SJSA1 (cell line): ENCODE measurements around the gene ADGRL4. TPM values are rescaled to one million over a fixed set of nuclear protein-coding genes. Genes with fewer than 3 reads are reported as not detected.

ENCODE experiments used
- DNase-seq, 2 experiments: peaks; one replicate each; pipeline ENCODE4 v3.0.0-alpha.2; 2015 to 2020; ENCODE audit warnings: low spot score in 2 of 2, low read depth in 1 of 2
- H3K27ac ChIP-seq: fragments of 250-450 bp; sonication (Bioruptor Pico); 2 replicates; pipeline ENCODE4 v1.5.1; 2020; ENCODE audit warnings: mild to moderate bottlenecking, moderate library complexity
- H3K27me3 ChIP-seq: fragments of 250-450 bp; sonication (Bioruptor Pico); replicated peaks from 2 replicates; pipeline ENCODE4 v1.5.1; 2020; ENCODE audit warnings: mild to moderate bottlenecking, moderate library complexity
- H3K36me3 ChIP-seq: fragments of 250-450 bp; sonication (Bioruptor Pico); 2 replicates; pipeline ENCODE4 v1.5.1; 2020; ENCODE audit warnings: mild to moderate bottlenecking
- H3K4me1 ChIP-seq: fragments of 250-450 bp; sonication (Bioruptor Pico); replicated peaks from 2 replicates; pipeline ENCODE4 v1.6.1; 2021; ENCODE audit warnings: mild to moderate bottlenecking
- H3K4me3 ChIP-seq: fragments of 250-450 bp; sonication (Bioruptor Pico); 2 replicates; pipeline ENCODE4 v1.5.1; 2020; ENCODE audit warnings: mild to moderate bottlenecking
- H3K9me3 ChIP-seq: fragments of 250-450 bp; sonication (Bioruptor Pico); replicated peaks from 2 replicates; pipeline ENCODE4 v1.5.1; 2020; ENCODE audit warnings: mild to moderate bottlenecking
- total RNA-seq: library from RNA; depleted of rRNA; stranded (reverse); fragments of >200 nt; shearing (Covaris generic); gene quantifications from 2 replicates; pipeline ENCODE4 v1.2.3, GENCODE V29; 2014

The ADGRL4 gene
- total RNA-seq, 1 experiment from 2014 or later: not detected

GRCh38 chr1:78843111-78843510 lies 163.4 kb downstream of the ADGRL4 start:
- Histone ChIP-seq H3K4me3 (no peak overlapping the region), H3K36me3 (no peaks in the 10 kb centered on the region), H3K27ac (peak overlapping the region; percentile 17), H3K9me3 (no peaks in the 10 kb centered on the region), H3K27me3 (no peaks in the 10 kb centered on the region), H3K4me1 (peaks cover 39% of the 10 kb centered on the region)
- no peak for DNase-seq

GRCh38 chr1:78840453-78841271 lies 165.9 kb downstream of the ADGRL4 start:
- peaks cover 39% of the 10 kb centered on the region for H3K4me1 ChIP-seq
- no peak overlapping the region for H3K4me3 ChIP-seq
- peak overlapping the region; percentile 68 for H3K27ac ChIP-seq
- peak; percentile 86 to 87 for DNase-seq
- no peaks in the 10 kb centered on the region for H3K9me3 ChIP-seq
- H3K36me3 ChIP-seq: no peaks in the 10 kb centered on the region
- H3K27me3 ChIP-seq: no peaks in the 10 kb centered on the region
